Testis (tissue), 2 donors: Measurements from ENCODE around the gene KLHDC4.

Experiments
- POLR2A ChIP-seq: fragments of 450-650 bp; IDR thresholded peaks from one replicate; pipeline ENCODE4 v1.6.1; 2017; ENCODE audit warnings: antibody characterized with exemption, mild to moderate bottlenecking, moderate library complexity
- TF ChIP-seq, protein P1 (sequence below), 3 experiments: fragments of 450-650 bp in 2 of 3; fragments of 200-600 bp in 1 of 3; sonication (generic) in 1 of 3; IDR thresholded peaks; one replicate each; pipeline ENCODE4 v1.5.1; 2016 to 2019; ENCODE audit warnings: antibody characterized with exemption in 3 of 3, mild to moderate bottlenecking in 2 of 3, moderate library complexity in 1 of 3

- TF ChIP-seq, protein P1, sequence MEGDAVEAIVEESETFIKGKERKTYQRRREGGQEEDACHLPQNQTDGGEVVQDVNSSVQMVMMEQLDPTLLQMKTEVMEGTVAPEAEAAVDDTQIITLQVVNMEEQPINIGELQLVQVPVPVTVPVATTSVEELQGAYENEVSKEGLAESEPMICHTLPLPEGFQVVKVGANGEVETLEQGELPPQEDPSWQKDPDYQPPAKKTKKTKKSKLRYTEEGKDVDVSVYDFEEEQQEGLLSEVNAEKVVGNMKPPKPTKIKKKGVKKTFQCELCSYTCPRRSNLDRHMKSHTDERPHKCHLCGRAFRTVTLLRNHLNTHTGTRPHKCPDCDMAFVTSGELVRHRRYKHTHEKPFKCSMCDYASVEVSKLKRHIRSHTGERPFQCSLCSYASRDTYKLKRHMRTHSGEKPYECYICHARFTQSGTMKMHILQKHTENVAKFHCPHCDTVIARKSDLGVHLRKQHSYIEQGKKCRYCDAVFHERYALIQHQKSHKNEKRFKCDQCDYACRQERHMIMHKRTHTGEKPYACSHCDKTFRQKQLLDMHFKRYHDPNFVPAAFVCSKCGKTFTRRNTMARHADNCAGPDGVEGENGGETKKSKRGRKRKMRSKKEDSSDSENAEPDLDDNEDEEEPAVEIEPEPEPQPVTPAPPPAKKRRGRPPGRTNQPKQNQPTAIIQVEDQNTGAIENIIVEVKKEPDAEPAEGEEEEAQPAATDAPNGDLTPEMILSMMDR (IDR thresholded peaks at IDR 0.05) = no peak
- no peak for TF ChIP-seq POLR2A
These were observed 79.1 kb downstream of the KLHDC4 start for GRCh38 chr16:87686697-87687096.
